ENCODE measurements around the gene RNF145.
"Not testable (repeated sequence)": the region's sequence is repeated elsewhere in the genome, so short reads cannot be mapped to it uniquely, and the experiment has no call there.

The RNF145 gene

GRCh38 chr5:159209438-159210209 is at the start of gene RNF145:
RNF145 (minus strand) TSS chr5:159209553; CDS start chr5:159203617, 5,936 bp downstream.
- DNase-seq, result peak; percentile 48

- no peak for DNase-seq
Measured at GRCh38 chr5:159258361-159258760, 49.0 kb upstream of the RNF145 start.

- DNase-seq, result no peak
Measured at GRCh38 chr5:159257629-159258283, 48.4 kb upstream of the RNF145 start.

- no peak for DNase-seq
Measured at GRCh38 chr5:159257007-159257406, 47.7 kb upstream of the RNF145 start.

GRCh38 chr5:159252195-159252594 is 42.8 kb upstream of the RNF145 start:
- no peak for DNase-seq

- no peak for DNase-seq
Measured at GRCh38 chr5:159249158-159249557, 39.8 kb upstream of the RNF145 start.

- no peak for DNase-seq
Measured at GRCh38 chr5:159244890-159245289, 35.5 kb upstream of the RNF145 start.

- DNase-seq, result no peak
Measured at GRCh38 chr5:159244163-159244562, 34.8 kb upstream of the RNF145 start.

- no peak for DNase-seq
Measured at GRCh38 chr5:159243385-159243784, 34.0 kb upstream of the RNF145 start.

- DNase-seq, result no peak
Measured at GRCh38 chr5:159242656-159243055, 33.3 kb upstream of the RNF145 start.

GRCh38 chr5:159241946-159242552 is 32.7 kb upstream of the RNF145 start:
- DNase-seq, result no peak

GRCh38 chr5:159240301-159240870 is 31.0 kb upstream of the RNF145 start:
- DNase-seq, result no peak

GRCh38 chr5:159235871-159236520 is 26.6 kb upstream of the RNF145 start:
- not testable (repeated sequence) for DNase-seq

- no peak for DNase-seq
Measured at GRCh38 chr5:159231167-159231566, 21.8 kb upstream of the RNF145 start.

- no peak for DNase-seq
Measured at GRCh38 chr5:159230657-159231056, 21.3 kb upstream of the RNF145 start.

GRCh38 chr5:159228097-159228496 is 18.7 kb upstream of the RNF145 start:
- not testable (repeated sequence) for DNase-seq

- DNase-seq, result no peak
Measured at GRCh38 chr5:159227452-159227851, 18.1 kb upstream of the RNF145 start.

GRCh38 chr5:159226451-159226850 is 17.1 kb upstream of the RNF145 start:
- no peak for DNase-seq

GRCh38 chr5:159224471-159224870 is 15.1 kb upstream of the RNF145 start:
- DNase-seq, result no peak

- no peak for DNase-seq
Measured at GRCh38 chr5:159223469-159223868, 14.1 kb upstream of the RNF145 start.

GRCh38 chr5:159220206-159220605 is 10.9 kb upstream of the RNF145 start:
- no peak for DNase-seq

- no peak for DNase-seq
Measured at GRCh38 chr5:159218595-159219023, 9.3 kb upstream of the RNF145 start.

GRCh38 chr5:159217236-159217635 is 7.9 kb upstream of the RNF145 start:
- no peak for DNase-seq
